Heart left ventricle (tissue), 13 donors: ENCODE data around the gene RAB17.

Experiments used
- POLR2A ChIP-seq, 2 donors: fragments of 450-650 bp; IDR thresholded peaks; one replicate each; pipeline ENCODE4 v1.6.1; 2017; ENCODE audit warnings: antibody characterized with exemption in 2 of 2, mild to moderate bottlenecking in 2 of 2, moderate library complexity in 2 of 2
- TF ChIP-seq, protein P1 (sequence below), 12 donors: fragments of 200-600 bp; sonication (generic) in 4 of 12; IDR thresholded peaks; one replicate each; pipeline versions ENCODE4 v1.5.0 to v1.8.0; 2018 to 2022; ENCODE audit warnings: antibody characterized with exemption in 12 of 12, mild to moderate bottlenecking in 5 of 12
- donor health status: ischemic (EF 13 %, LVEDD 7.1; RV severe dilation, severe dysfunction).
- donor health status: DM: no; HTN: yes; CAD: no.
- donor health status: DM: no; HTN: no; CAD: no.
- donor health status: ischemic (EF 25% LVEDD 6.9; RV normal size, moderate dysfunction).
- donor health status: ischemic (EF 25% LVEDD 5.7; RV mildly dilated, moderate dysfunction).
- donor health status: ischemic (EF 35%, LVEDD 5.7; RV mildly dilated, moderate dysfunction).
- donor health status: nonischemic (EF 11% LVEDD 7.7; RV severe dilation, severe dysfunction).
- donor health status: DM: yes; HTN: yes; CAD: no.
- donor health status: PGD.
- donor health status: ischemic (EF 29% LVEDD 5.4; RV normal size, mild dysfunction).
- donor health status: nonischemic (EF 23%, LVEDD 6.1; RV moderate dilation, normal function).

GRCh38 chr2:237604960-237605359 lies 14.4 kb upstream of the RAB17 start:
- TF ChIP-seq, protein P1, sequence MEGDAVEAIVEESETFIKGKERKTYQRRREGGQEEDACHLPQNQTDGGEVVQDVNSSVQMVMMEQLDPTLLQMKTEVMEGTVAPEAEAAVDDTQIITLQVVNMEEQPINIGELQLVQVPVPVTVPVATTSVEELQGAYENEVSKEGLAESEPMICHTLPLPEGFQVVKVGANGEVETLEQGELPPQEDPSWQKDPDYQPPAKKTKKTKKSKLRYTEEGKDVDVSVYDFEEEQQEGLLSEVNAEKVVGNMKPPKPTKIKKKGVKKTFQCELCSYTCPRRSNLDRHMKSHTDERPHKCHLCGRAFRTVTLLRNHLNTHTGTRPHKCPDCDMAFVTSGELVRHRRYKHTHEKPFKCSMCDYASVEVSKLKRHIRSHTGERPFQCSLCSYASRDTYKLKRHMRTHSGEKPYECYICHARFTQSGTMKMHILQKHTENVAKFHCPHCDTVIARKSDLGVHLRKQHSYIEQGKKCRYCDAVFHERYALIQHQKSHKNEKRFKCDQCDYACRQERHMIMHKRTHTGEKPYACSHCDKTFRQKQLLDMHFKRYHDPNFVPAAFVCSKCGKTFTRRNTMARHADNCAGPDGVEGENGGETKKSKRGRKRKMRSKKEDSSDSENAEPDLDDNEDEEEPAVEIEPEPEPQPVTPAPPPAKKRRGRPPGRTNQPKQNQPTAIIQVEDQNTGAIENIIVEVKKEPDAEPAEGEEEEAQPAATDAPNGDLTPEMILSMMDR (IDR thresholded peaks at IDR 0.05), result peak in 8 of 12 donors; percentile 10 to 32 (median 22)
- no peak for TF ChIP-seq POLR2A (IDR thresholded peaks at IDR 0.05)
